ENCODE data around the gene FN1.
A peak's percentile ranks its signal among the peaks of the same experiment; 100 is the strongest.

The FN1 gene

DNA sequence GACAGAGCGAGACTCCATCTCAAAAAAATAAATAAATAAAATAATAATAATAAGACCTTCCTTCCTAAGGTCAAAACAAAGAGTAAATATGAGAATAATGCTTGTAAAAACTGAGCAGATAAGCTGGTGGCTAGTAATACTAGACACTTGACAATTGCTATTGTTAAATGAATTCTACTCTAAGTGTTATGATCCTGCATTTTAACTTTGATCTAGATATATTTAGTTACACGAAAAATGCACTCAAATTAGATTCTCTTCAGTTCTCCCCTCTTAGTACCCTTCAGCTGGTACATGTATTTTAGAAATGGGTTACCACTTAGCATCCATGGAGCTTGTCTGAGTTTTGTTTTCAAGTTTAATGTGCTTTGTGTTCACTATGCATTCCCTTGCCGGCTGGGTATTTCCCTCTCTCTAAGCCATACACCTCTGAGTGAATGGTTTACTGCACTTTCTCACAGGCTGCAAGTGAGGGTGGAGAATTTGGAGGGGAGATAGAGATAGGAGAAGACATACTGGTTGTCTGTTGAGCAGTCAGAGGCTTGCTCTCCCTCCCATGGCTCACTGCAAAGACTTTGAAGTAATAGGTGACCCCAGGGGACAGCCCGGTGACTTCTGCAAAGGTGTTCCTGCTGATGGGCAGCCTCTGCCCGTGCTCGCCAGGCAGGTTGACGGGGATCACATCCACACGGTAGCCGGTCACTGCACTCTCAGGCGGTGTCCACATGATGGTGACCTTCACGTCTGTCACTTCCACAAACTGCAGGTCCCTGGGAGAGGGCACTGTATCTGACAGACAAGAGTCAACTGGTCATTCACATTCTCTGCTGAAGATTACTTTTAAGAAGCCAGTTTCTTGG lies 29.9 kb downstream of the FN1 start:
- DNase-seq, result no peak

DNA sequence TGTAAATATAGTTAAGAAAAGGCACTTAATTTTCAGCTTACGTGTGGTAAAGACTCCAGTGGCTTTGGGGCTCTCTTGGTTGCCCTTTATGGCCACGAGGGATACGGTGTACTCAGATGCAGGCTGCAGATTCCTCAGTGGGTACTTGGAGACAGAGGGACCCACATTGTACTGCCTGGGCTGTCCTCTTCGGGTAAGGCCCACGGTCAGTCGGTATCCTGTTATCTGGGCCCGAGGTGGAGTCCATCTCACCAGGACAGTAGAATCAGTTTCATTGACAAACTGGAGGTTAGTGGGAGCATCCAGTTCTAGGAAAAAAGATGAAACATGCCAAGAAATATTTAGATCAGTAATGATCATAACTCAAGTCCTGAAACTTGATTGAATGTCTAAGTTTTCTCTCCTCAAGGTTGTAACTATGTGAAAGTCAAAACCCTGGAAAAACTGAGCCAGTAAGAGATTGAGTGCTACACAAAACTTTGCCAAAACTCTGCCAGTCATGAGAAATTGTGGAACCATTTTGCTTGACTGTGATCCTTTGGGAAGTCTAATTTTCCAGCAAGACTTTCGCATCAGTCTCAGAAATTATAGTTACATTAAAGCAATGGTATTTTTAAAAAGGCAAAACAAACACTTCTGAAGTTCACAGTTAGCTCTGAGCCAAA lies 31.4 kb downstream of the FN1 start:
- no peak for DNase-seq

DNA sequence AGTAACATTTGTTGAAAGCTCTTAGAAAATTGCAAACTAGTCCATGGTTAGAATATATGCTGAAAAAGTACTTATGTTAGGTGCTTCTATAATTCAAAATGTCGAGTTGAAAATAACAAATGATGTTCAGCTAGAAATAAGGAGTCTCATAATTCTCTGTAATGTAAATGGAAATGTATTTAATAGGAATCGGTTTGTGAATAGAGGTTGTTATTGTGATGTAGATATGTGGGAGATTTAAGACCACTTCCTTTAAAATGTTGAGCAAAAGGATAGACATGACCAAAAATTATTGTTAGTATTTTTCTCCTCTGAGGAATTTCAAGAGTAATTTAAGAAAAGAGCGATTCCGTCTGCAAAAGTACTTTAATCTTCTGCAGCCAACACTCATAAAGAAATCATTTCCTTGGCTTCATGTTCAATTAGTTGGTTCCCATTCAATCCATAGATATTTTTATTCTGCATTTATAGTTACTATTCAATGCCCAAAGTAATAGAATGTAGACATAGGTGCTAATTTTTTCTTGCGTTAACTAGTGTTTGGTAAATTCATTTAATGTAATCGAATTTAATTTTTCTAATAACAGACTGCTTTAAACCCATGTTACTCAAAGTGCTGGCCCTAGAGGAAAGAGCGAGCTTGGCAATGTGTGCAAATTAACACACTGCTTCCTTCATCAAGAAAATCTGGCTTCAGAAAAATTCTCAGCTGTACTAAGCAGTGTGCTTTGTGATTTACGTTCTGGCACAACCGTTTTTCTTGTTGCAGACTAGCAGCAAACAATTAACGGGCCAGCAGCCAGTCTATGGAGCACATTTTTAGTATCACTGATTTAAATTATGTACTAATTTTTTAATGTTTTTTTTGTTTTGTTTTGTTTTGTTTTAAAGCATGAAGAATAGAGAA lies 32.2 kb downstream of the FN1 start:
- no peak for DNase-seq

- DNase-seq, result peak; percentile 84
Observed at GRCh38 chr2:215401896-215402379, 33.9 kb downstream of the FN1 start.

- DNase-seq, result no peak
Observed at GRCh38 chr2:215399067-215399716, 36.7 kb downstream of the FN1 start.

DNA sequence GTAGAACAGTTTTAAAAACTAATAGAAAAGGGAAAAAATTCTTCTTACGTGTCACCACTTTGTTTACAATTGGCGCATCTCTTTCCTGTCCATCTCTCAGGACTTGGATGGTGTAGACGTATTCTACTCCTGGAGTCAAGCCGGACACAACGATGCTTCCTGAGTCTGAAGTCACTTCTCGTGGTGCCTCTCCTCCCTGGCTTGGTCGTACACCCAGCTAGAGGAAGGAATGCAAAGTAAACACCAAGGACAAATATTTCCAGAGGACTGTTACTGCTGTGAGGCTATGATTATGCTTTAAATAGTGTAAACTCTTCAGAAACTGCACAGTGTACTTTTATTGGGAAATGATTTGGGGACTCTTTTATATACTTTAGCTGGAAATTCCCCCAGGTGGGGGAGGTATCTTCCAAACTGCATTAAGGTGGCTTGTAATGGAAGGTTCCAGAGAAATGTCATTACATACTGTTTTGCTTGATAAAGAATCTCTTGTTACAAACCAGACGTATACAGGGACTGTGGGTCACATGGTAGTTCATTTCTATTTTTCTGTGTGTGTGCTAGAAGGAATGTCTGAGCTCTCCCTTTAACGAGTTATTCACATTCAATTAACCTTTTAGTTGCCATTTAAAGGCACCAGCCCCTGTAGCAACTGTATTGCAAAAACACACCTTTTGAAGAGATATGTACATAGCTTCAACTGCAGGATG lies 38.1 kb downstream of the FN1 start:
- DNase-seq, result no peak

- DNase-seq, result peak; percentile 90
Observed at GRCh38 chr2:215396595-215397313, 39.1 kb downstream of the FN1 start.

- DNase-seq, result no peak
Observed at GRCh38 chr2:215395687-215396460, 40.0 kb downstream of the FN1 start.

DNA sequence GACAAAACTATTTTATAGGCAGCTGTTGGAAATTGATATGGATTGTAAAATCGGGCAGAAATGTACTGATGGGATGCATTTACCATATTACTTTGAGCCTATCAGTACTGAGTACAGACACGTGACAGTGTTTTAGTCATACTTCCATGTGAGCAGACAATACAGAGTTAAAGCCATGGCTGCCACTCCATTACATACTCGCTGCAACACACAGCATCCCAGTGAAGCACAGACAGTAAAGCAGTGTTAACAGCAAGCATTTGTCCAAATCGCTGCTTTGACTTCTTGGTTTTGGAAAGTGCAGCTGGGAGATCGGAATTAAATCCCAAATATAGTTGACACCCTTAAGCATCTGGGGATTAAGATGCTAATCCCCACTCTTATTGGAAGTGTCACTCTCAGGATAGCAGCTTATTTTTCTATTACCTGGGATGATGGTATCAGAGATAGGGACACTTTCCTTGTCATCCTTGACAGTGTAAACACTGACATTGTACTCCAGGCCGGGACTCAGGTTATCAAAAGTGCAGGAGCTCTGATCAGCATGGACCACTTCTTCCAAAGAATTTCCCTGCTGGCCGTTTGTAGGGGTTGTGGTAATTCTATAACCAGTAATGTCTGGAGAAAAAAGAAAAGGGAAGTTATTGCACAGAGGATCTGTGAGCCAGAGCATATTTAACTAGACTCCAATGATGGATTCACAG lies 41.6 kb downstream of the FN1 start:
- no peak for DNase-seq

GRCh38 chr2:215392687-215393270 lies 43.1 kb downstream of the FN1 start:
- DNase-seq, result no peak

DNA sequence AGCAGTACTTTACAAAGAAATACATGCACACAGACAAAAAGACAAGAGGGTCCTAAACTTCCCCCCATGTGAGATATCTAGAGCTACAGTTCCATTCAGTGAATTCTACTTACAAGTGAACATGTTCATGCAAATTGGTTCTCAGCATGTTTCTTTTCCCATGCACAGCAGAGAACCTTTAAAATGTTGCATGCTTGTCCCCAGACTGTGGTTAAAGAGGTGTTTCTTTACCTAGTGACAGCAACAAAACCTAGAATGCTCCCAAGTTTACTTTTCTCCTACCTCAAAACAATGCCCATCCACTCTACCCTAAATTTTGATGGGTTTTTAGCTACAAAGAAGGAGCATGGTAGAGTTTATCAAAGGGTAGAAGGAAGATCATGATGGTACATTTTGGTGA lies 43.7 kb downstream of the FN1 start:
- no peak for DNase-seq

GRCh38 chr2:215391531-215391930 lies 44.3 kb downstream of the FN1 start:
- DNase-seq, result no peak

GRCh38 chr2:215390550-215390913 lies 45.3 kb downstream of the FN1 start:
- no peak for DNase-seq

- no peak for DNase-seq
Observed at GRCh38 chr2:215388002-215388728, 47.7 kb downstream of the FN1 start.

GRCh38 chr2:215386566-215386965 lies 49.3 kb downstream of the FN1 start:
- DNase-seq, result no peak

DNA sequence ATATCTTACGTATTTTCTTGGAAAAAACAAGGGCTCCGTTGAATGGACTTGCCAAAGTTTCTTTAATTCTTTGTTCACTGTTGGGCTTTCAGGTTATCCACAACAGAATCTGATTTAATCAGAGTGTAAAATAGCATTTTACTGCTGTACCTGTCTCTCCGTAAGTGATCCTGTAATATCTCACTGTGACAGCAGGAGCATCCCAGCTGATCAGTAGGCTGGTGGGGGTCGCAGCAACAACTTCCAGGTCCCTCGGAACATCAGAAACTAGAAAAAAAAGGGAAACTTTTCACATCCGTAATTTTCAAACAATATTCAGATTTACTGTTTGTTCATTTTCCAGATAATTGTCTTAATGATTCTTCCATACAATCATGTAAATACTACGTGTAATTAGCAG lies 51.2 kb downstream of the FN1 start:
- no peak for DNase-seq

- no peak for DNase-seq
Observed at GRCh38 chr2:215383652-215384279, 52.1 kb downstream of the FN1 start.

DNA sequence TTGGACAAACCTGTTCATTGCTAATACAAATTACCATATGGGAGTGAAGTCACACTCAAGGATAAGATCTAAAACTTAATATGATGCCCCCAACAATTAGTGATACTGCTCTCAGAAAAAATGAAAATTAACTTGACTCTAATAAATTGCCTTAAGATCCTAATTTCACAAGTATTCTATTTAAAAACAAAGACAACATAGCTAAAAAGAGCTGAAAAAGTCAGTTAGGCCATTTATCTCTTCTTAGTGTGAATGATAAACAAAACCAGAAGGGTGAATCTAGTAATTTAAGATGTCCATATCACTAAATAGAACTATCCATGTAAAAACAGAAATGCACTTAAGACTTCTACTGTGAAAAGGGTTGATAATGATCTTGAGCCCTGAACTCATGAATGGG lies 53.4 kb downstream of the FN1 start:
- DNase-seq, result no peak
